Left ventricle myocardium inferior (tissue), 1 donor: ENCODE data around the gene ATP11A. TPM values are rescaled to one million over a fixed set of nuclear protein-coding genes. Genes with fewer than 3 reads are reported as not detected.
"Not testable (repeated sequence)": the region's sequence is repeated elsewhere in the genome, so short reads cannot be mapped to it uniquely, and the experiment has no call there.

Source experiments
- DNase-seq: peaks from one replicate; pipeline ENCODE4 v3.0.0-alpha.2; 2020
- H3K27ac ChIP-seq: fragments of 200-600 bp; replicated peaks from 2 replicates; pipeline ENCODE4 v1.8.0; 2021
- H3K27me3 ChIP-seq: fragments of 200-600 bp; 2 replicates; pipeline ENCODE4 v1.8.0; 2021; ENCODE audit warnings: low read depth
- H3K36me3 ChIP-seq: fragments of 200-600 bp; 2 replicates; pipeline ENCODE4 v1.8.0; 2021
- H3K4me1 ChIP-seq: fragments of 200-600 bp; 2 replicates; pipeline ENCODE4 v1.8.0; 2021
- H3K4me3 ChIP-seq: fragments of 200-600 bp; 2 replicates; pipeline ENCODE4 v1.8.0; 2021; ENCODE audit warnings: mild to moderate bottlenecking, moderate library complexity
- H3K9me3 ChIP-seq: fragments of 200-600 bp; replicated peaks from 2 replicates; pipeline ENCODE4 v1.8.0; 2021
- CTCF ChIP-seq: fragments of 200-600 bp; IDR thresholded peaks from 2 replicates; pipeline ENCODE4 v1.8.0; 2021; ENCODE audit warnings: antibody characterized with exemption, mild to moderate bottlenecking, borderline replicate concordance
- intact Hi-C: fragments of 100-400 bp; cut with micrococcal nuclease; formaldehyde crosslinking; loops from one replicate; pipeline ENCODE4 v1.11.0; 2022
- total RNA-seq: library from RNA; stranded (reverse); fragmentation: NEBNext Ultra II Directional; extraction: Animal tissue kit (Norgen Biotek cat#: 25700); gene quantifications from one replicate; pipeline ENCODE4 v1.2.1, GENCODE V29; 2021
- donor health status: DM: no; HTN: yes; CAD: no; lungs with severe emphysema.

The ATP11A gene
- total RNA-seq, 1 donor from 2014 or later, result 106 TPM

GRCh38 chr13:112861876-112862615 lies 172.2 kb downstream of the ATP11A start:
- Histone ChIP-seq H3K36me3 (peaks cover 72% of the 10 kb centered on the region), H3K27me3 (no peaks in the 10 kb centered on the region), H3K27ac (no peak overlapping the region), H3K9me3 (no peaks in the 10 kb centered on the region), H3K4me1 (peaks cover 9% of the 10 kb centered on the region), H3K4me3 (no peak overlapping the region)
- intact Hi-C loops, result no loop called here
- no peak for TF ChIP-seq CTCF
- no peak for DNase-seq

- peaks cover 72% of the 10 kb centered on the region for H3K36me3 ChIP-seq
- H3K9me3 ChIP-seq, H3K27ac ChIP-seq, DNase-seq, H3K4me3 ChIP-seq, intact Hi-C loops, H3K4me1 ChIP-seq, H3K27me3 ChIP-seq: not testable (repeated sequence)
Measured at GRCh38 chr13:112863356-112863755, 173.5 kb downstream of the ATP11A start.

- H3K4me1 ChIP-seq, H3K9me3 ChIP-seq, DNase-seq, H3K4me3 ChIP-seq, H3K27me3 ChIP-seq, H3K27ac ChIP-seq, intact Hi-C loops: not testable (repeated sequence)
- H3K36me3 ChIP-seq, result peaks cover 72% of the 10 kb centered on the region
Measured at GRCh38 chr13:112865478-112865877, 175.6 kb downstream of the ATP11A start.

GRCh38 chr13:112867301-112867711 lies 177.5 kb downstream of the ATP11A start:
- H3K27ac ChIP-seq, result no peak overlapping the region
- no peak overlapping the region for H3K4me3 ChIP-seq
- no peak for DNase-seq
- intact Hi-C loops, result no loop called here
- H3K36me3 ChIP-seq, result peaks cover 58% of the 10 kb centered on the region
- H3K9me3 ChIP-seq, result no peaks in the 10 kb centered on the region
- H3K27me3 ChIP-seq, result no peaks in the 10 kb centered on the region
- TF ChIP-seq CTCF, result no peak
- H3K4me1 ChIP-seq, result peaks cover under 1% of the 10 kb centered on the region

- no peak for DNase-seq
- H3K4me1 ChIP-seq, result peaks cover 4% of the 10 kb centered on the region
- H3K4me3 ChIP-seq, result no peak overlapping the region
- H3K27ac ChIP-seq, result no peak overlapping the region
- H3K27me3 ChIP-seq, result no peaks in the 10 kb centered on the region
- H3K9me3 ChIP-seq, result no peaks in the 10 kb centered on the region
- peaks cover 55% of the 10 kb centered on the region for H3K36me3 ChIP-seq
- intact Hi-C loops, result no loop called here
- no peak for TF ChIP-seq CTCF
Measured at GRCh38 chr13:112868308-112868707, 178.5 kb downstream of the ATP11A start.

- DNase-seq, result no peak
- peaks cover 55% of the 10 kb centered on the region for H3K36me3 ChIP-seq
- TF ChIP-seq CTCF, result no peak
- H3K4me3 ChIP-seq, result no peak overlapping the region
- no peak overlapping the region for H3K27ac ChIP-seq
- H3K27me3 ChIP-seq, result no peaks in the 10 kb centered on the region
- intact Hi-C loops, result no loop called here
- H3K9me3 ChIP-seq, result no peaks in the 10 kb centered on the region
- H3K4me1 ChIP-seq, result peaks cover 14% of the 10 kb centered on the region
Measured at GRCh38 chr13:112869202-112870050, 179.6 kb downstream of the ATP11A start.
